GM12872 (cell line): ENCODE results near the gene GADL1.

Source experiments
- CTCF ChIP-seq: IDR thresholded peaks from 3 replicates; pipeline ENCODE4 v1.5.1; 2011; ENCODE audit warnings: low read depth, mild to moderate bottlenecking, low read length, moderate library complexity; ENCODE audit not compliant: insufficient read depth

The GADL1 gene

GRCh38 chr3:30932513-30933098, 38.1 kb upstream of the GADL1 start:
- no peak for TF ChIP-seq CTCF

GRCh38 chr3:30924763-30925162, 30.3 kb upstream of the GADL1 start:
- TF ChIP-seq CTCF = no peak

- TF ChIP-seq CTCF = no peak
Observed at GRCh38 chr3:30919564-30919963, 25.1 kb upstream of the GADL1 start.

- no peak for TF ChIP-seq CTCF
Observed at GRCh38 chr3:30918761-30919160, 24.3 kb upstream of the GADL1 start.

GRCh38 chr3:30915782-30916181, 21.3 kb upstream of the GADL1 start:
- TF ChIP-seq CTCF = no peak

- TF ChIP-seq CTCF = no peak
Observed at GRCh38 chr3:30914696-30915095, 20.2 kb upstream of the GADL1 start.

GRCh38 chr3:30913176-30913575, 18.7 kb upstream of the GADL1 start:
- no peak for TF ChIP-seq CTCF

- no peak for TF ChIP-seq CTCF
Observed at GRCh38 chr3:30912301-30912700, 17.8 kb upstream of the GADL1 start.
